OCI-LY7 (cell line): Measurements from ENCODE around the gene CDC42BPG. TPM values are rescaled to one million over a fixed set of nuclear protein-coding genes. Genes with fewer than 3 reads are reported as not detected.

ENCODE experiments used
- BruUV-seq: library from RNA; stranded (reverse); fragments of 400-500 nt; replicated peaks from 2 replicates; lab custom pipeline; 2021; lab: Mats Ljungman, UMichigan
- CTCF ChIA-PET: fragments of 300-600 bp; sonication (Branson Sonifier 250); formaldehyde crosslinking; loops from one replicate; lab custom pipeline; 2022; ENCODE audit warnings: antibody characterized with exemption; ENCODE audit not compliant: unreplicated experiment; lab: Charles Lee
- POLR2A ChIA-PET: fragments of 300-600 bp; sonication (Branson Sonifier 250); formaldehyde crosslinking; loops from one replicate; lab custom pipeline; 2022; ENCODE audit warnings: antibody characterized with exemption; lab: Charles Lee
- DNase-seq: peaks from one replicate; pipeline ENCODE4 v3.0.0-alpha.2; 2015; ENCODE audit warnings: low spot score
- H2AFZ ChIP-seq: fragments of 200-600 bp; sonication (generic), shearing (Covaris generic); 2 replicates; pipeline ENCODE4 v1.6.1; 2014; ENCODE audit warnings: mild to moderate bottlenecking, antibody characterized with exemption, low read length, moderate library complexity
- H3K27ac ChIP-seq: fragments of 200-600 bp; sonication (generic); 2 replicates; pipeline ENCODE4 v1.5.1; 2014; ENCODE audit warnings: mixed run types, low read depth, mild to moderate bottlenecking, moderate library complexity, low read length, inconsistent platforms; ENCODE audit not compliant: poor library complexity, severe bottlenecking
- H3K36me3 ChIP-seq: fragments of 200-600 bp; sonication (generic); 2 replicates; pipeline ENCODE4 v1.6.1; 2014; ENCODE audit warnings: mild to moderate bottlenecking, antibody characterized with exemption, low read length, moderate library complexity, mixed read lengths; ENCODE audit not compliant: insufficient read depth
- H3K4me1 ChIP-seq: fragments of 200-600 bp; sonication (generic); 2 replicates; pipeline ENCODE4 v1.5.1; 2014; ENCODE audit warnings: mild to moderate bottlenecking, low read length; ENCODE audit not compliant: insufficient read depth, poor library complexity, severe bottlenecking
- H3K4me2 ChIP-seq: fragments of 200-600 bp; sonication (generic); 2 replicates; pipeline ENCODE4 v1.6.1; 2014; ENCODE audit warnings: mild to moderate bottlenecking, low read length
- H3K4me3 ChIP-seq: fragments of 200-600 bp; sonication (generic); 2 replicates; pipeline ENCODE4 v1.5.1; 2014; ENCODE audit warnings: mild to moderate bottlenecking, low read depth, low read length; ENCODE audit not compliant: poor library complexity, severe bottlenecking
- H3K79me2 ChIP-seq: fragments of 200-600 bp; sonication (generic); 2 replicates; pipeline ENCODE4 v1.6.1; 2016; ENCODE audit warnings: low read depth, mild to moderate bottlenecking, low read length, moderate library complexity, mixed read lengths; ENCODE audit not compliant: insufficient read depth
- H3K9me2 ChIP-seq: fragments of 200-600 bp; sonication (generic); 2 replicates; pipeline ENCODE4 v1.6.1; 2016; ENCODE audit warnings: mild to moderate bottlenecking, low read length, mixed read lengths; ENCODE audit not compliant: insufficient read depth
- H3K9me3 ChIP-seq: fragments of 200-600 bp; sonication (generic); 2 replicates; pipeline ENCODE4 v1.6.1; 2014; ENCODE audit warnings: mild to moderate bottlenecking, mixed run types, low read length, mixed read lengths
- H4K20me1 ChIP-seq: fragments of 200-600 bp; sonication (generic); 2 replicates; pipeline ENCODE4 v1.6.1; 2014; ENCODE audit warnings: mild to moderate bottlenecking, antibody characterized with exemption, low read length, moderate library complexity, mixed read lengths; ENCODE audit not compliant: insufficient read depth
- CTCF ChIP-seq: fragments of 200-600 bp; sonication (generic); conservative IDR thresholded peaks from 2 replicates; pipeline ENCODE4 v1.5.1; 2014; ENCODE audit warnings: mild to moderate bottlenecking, antibody characterized with exemption, low read length, moderate library complexity, mixed read lengths
- EZH2phosphoT487 ChIP-seq: fragments of 200-600 bp; sonication (generic); IDR thresholded peaks from 2 replicates; pipeline ENCODE4 v1.6.1; 2018; ENCODE audit warnings: low read depth, borderline replicate concordance, mild to moderate bottlenecking, mixed run types, antibody characterized with exemption, low read length, moderate library complexity, mixed read lengths
- intact Hi-C: fragments of 100-400 bp; cut with micrococcal nuclease; formaldehyde crosslinking; loops from one replicate; pipeline ENCODE4 v1.10.0; 2022; ENCODE audit not compliant: unreplicated experiment
- total RNA-seq, 2 experiments: library from RNA; depleted of rRNA in 1 of 2; stranded (reverse); fragments of >200 nt in 1 of 2; shearing (Covaris generic) in 1 of 2; gene quantifications; 2 replicates each; pipeline ENCODE4 v1.2.3, GENCODE V29; 2014 to 2022

The CDC42BPG gene
- total RNA-seq, 2 experiments from 2014 or later, result 3.5 to 4.9 TPM

DNA sequence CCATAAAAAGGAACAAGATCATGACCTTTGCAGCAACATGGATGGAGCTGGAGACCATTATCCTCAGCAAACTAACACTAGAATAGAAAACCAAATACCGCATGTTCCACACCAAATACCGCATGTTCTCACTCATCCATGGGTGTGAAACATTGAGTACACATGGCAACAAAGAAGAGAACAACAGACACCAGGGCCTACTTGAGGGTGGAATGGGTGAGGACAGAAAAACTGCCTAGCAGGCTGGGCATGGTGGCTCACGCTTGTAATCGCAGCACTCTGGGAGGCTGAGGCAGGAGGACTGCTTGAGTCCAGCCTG lies 21.7 kb upstream of the CDC42BPG start:
- no peaks in the 10 kb centered on the region for H3K9me3 ChIP-seq
- H3K9me2 ChIP-seq, result no peaks in the 10 kb centered on the region
- H3K4me2 ChIP-seq, result peak overlapping the region; percentile 87
- ChIA-PET POLR2A (interaction anchor here (0.5 to 13.0 kb wide), 4 partner anchors 10 to 47 kb away, joined by 3 to 178 read pairs (median 59); partner anchors contain the start of gene EHD1), CTCF (interaction anchor here (1.4 kb wide), 1 partner anchor 13 kb away, joined by 3 read pairs; no protein-coding TSS in a partner anchor)
- DNase-seq, result no peak
- H3K36me3 ChIP-seq, result peaks cover 45% of the 10 kb centered on the region; the same call in 1 of the 2 replicates
- H4K20me1 ChIP-seq, result no peaks in the 10 kb centered on the region
- TF ChIP-seq CTCF (no peak), EZH2phosphoT487 (no peak)
- peaks cover 100% of the 10 kb centered on the region for H3K4me1 ChIP-seq
- peaks cover 94% of the 10 kb centered on the region for H3K79me2 ChIP-seq
- H2AFZ ChIP-seq, result no peak overlapping the region
- peak overlapping the region; percentile 97 for H3K27ac ChIP-seq
- no TSS peak for BruUV-seq
- intact Hi-C loops, result no loop called here
- H3K4me3 ChIP-seq, result peak overlapping the region; percentile 59

- Histone ChIP-seq H3K9me3 (no peaks in the 10 kb centered on the region), H2AFZ (no peak overlapping the region), H3K4me2 (peak overlapping the region; percentile 87), H3K79me2 (peaks cover 91% of the 10 kb centered on the region), H3K27ac (peak overlapping the region; percentile 97), H3K9me2 (no peaks in the 10 kb centered on the region), H4K20me1 (no peaks in the 10 kb centered on the region), H3K36me3 (peaks cover 39% of the 10 kb centered on the region; the same call in 1 of the 2 replicates), H3K4me3 (peak overlapping the region; percentile 59), H3K4me1 (peaks cover 100% of the 10 kb centered on the region)
- intact Hi-C loops, result loop anchor here (2.0 kb wide), 1 partner anchor 15 kb away; no protein-coding TSS in a partner anchor
- TF ChIP-seq CTCF (no peak), EZH2phosphoT487 (no peak)
- DNase-seq, result peak; percentile 80
- POLR2A ChIA-PET, result interaction anchor here (0.5 to 13.0 kb wide), 4 partner anchors 11 to 46 kb away, joined by 3 to 178 read pairs (median 59); partner anchors contain the start of gene EHD1
- CTCF ChIA-PET, result interaction anchor here (0.5 to 2.8 kb wide), 5 partner anchors 9 to 41 kb away, joined by 3 to 20 read pairs (median 4); no protein-coding TSS in a partner anchor
- BruUV-seq, result TSS peak; percentile 83
These were observed 21.1 kb upstream of the CDC42BPG start for GRCh38 chr11:64865286-64866172.
